HT-29 (cell line): ENCODE data around the gene AK9. TPM values are rescaled to one million over a fixed set of nuclear protein-coding genes. Genes with fewer than 3 reads are reported as not detected.
A peak's percentile ranks its signal among the peaks of the same experiment; 100 is the strongest.
"Not testable (repeated sequence)": the region's sequence is repeated elsewhere in the genome, so short reads cannot be mapped to it uniquely, and the experiment has no call there.

Source experiments
- DNase-seq: peaks from one replicate; pipeline ENCODE4 v3.0.0-alpha.2; 2015; ENCODE audit warnings: low spot score
- total RNA-seq: library from RNA; depleted of rRNA; stranded (reverse); fragments of >200 nt; shearing (Covaris generic); gene quantifications from 2 replicates; pipeline ENCODE4 v1.2.3, GENCODE V29; 2014

The AK9 gene
- total RNA-seq, 1 experiment from 2014 or later = 2.1 TPM

GRCh38 chr6:109482905-109483734 lies 207.9 kb downstream of the AK9 start, which contains the start of gene ZBTB24:
Gene ZBTB24, minus strand, starts transcription at chr6:109483219. Its CDS starts 1,193 bp downstream, at chr6:109482026.
- peak; percentile 79 for DNase-seq

GRCh38 chr6:109480993-109481480 lies 210.0 kb downstream of the AK9 start:
- no peak for DNase-seq

- DNase-seq = no peak
These were observed 212.0 kb downstream of the AK9 start for GRCh38 chr6:109478841-109479624.

- no peak for DNase-seq
These were observed 212.7 kb downstream of the AK9 start for GRCh38 chr6:109478222-109478805.

GRCh38 chr6:109477725-109478124 lies 213.3 kb downstream of the AK9 start:
- no peak for DNase-seq

- DNase-seq = no peak
These were observed 213.8 kb downstream of the AK9 start for GRCh38 chr6:109477184-109477583.

- DNase-seq = no peak
These were observed 215.4 kb downstream of the AK9 start for GRCh38 chr6:109475625-109476024.

GRCh38 chr6:109474995-109475394 lies 216.0 kb downstream of the AK9 start:
- no peak for DNase-seq

GRCh38 chr6:109473120-109473519 lies 217.9 kb downstream of the AK9 start:
- no peak for DNase-seq

- no peak for DNase-seq
These were observed 218.6 kb downstream of the AK9 start for GRCh38 chr6:109472132-109472995.

- DNase-seq = no peak
These were observed 219.7 kb downstream of the AK9 start for GRCh38 chr6:109471105-109471810.

GRCh38 chr6:109469591-109470189 lies 221.3 kb downstream of the AK9 start:
- DNase-seq = no peak

- no peak for DNase-seq
These were observed 223.3 kb downstream of the AK9 start for GRCh38 chr6:109467696-109468095.

- no peak for DNase-seq
These were observed 224.6 kb downstream of the AK9 start for GRCh38 chr6:109466212-109466923.

- no peak for DNase-seq
These were observed 225.2 kb downstream of the AK9 start for GRCh38 chr6:109465772-109466171.

GRCh38 chr6:109461733-109462526 lies 229.1 kb downstream of the AK9 start:
- DNase-seq = no peak

GRCh38 chr6:109461205-109461604 lies 229.8 kb downstream of the AK9 start:
- not testable (repeated sequence) for DNase-seq

- no peak for DNase-seq
These were observed 230.7 kb downstream of the AK9 start for GRCh38 chr6:109460161-109460829.
